Keratinocyte (primary cell): Measurements from ENCODE around the gene GTF2IRD2. TPM values are rescaled to one million over a fixed set of nuclear protein-coding genes. Genes with fewer than 3 reads are reported as not detected.

ENCODE experiments used
- polyA plus RNA-seq, 5 experiments: library from polyadenylated mRNA; depleted of rRNA in 3 of 5; stranded (reverse) in 3 of 5; stranded (forward) in 1 of 5; unstranded in 1 of 5; fragments of >200 nt; gene quantifications; 1 replicate in 1 of 5; 2 replicates in 3 of 5; 3 replicates in 1 of 5; pipeline versions ENCODE4 v1.2.1 to v1.2.3, GENCODE V29; 2011 to 2012; ENCODE audit warnings: missing spikeins in 2 of 5, low read depth in 1 of 5, low replicate concordance in 1 of 5
- small RNA-seq, 3 experiments: library from RNA; depleted of rRNA; stranded (forward); fragments of <200 nt; gene quantifications; one replicate each; pipeline ENCODE3, GENCODE V24; 2012; ENCODE audit warnings: low read depth in 3 of 3, low replicate concordance in 1 of 3; ENCODE audit not compliant: insufficient read length in 3 of 3

The GTF2IRD2 gene
- polyA plus RNA-seq, 1 donor (not counting 4 experiments of a cell fraction or from before 2014, with no cell fraction given), result 8.2 TPM

Small RNA genes within 50 kb of the gene (small RNA-seq; reads per million reads assigned to genes)
- gene RF00019, result 0 reads per million in 3 experiments

Other genes starting within 250 kb of the GTF2IRD2 start
- 31.6 to 73.4 TPM (median 56.1 TPM) in 3 replicates for gene GTF2I, start 193.9 kb downstream of the GTF2IRD2 start, polyA plus RNA-seq
- gene NCF1, start 77.6 kb downstream of the GTF2IRD2 start, polyA plus RNA-seq, result 0.05 to 0.40 TPM (median 0.09 TPM) in 3 replicates
- 0.75 to 3.3 TPM (median 1.3 TPM) in 3 replicates for gene CASTOR2, start 113.1 kb upstream of the GTF2IRD2 start, polyA plus RNA-seq
- gene RCC1L, start 222.2 kb upstream of the GTF2IRD2 start, polyA plus RNA-seq, result 25.3 to 37.6 TPM (median 30.8 TPM) in 3 replicates
- gene GTF2IRD2B, start 241.0 kb upstream of the GTF2IRD2 start, polyA plus RNA-seq, result 8.1 to 8.6 TPM (median 8.4 TPM) in 3 replicates